ENCODE measurements around the gene UBE2D2. TPM values are rescaled to one million over a fixed set of nuclear protein-coding genes. Genes with fewer than 3 reads are reported as not detected.

Gene UBE2D2
- total and polyA plus RNA-seq, 2 of the 4 experiments (the other 2 are of a cell fraction), result 26.9 to 35.7 TPM

DNA sequence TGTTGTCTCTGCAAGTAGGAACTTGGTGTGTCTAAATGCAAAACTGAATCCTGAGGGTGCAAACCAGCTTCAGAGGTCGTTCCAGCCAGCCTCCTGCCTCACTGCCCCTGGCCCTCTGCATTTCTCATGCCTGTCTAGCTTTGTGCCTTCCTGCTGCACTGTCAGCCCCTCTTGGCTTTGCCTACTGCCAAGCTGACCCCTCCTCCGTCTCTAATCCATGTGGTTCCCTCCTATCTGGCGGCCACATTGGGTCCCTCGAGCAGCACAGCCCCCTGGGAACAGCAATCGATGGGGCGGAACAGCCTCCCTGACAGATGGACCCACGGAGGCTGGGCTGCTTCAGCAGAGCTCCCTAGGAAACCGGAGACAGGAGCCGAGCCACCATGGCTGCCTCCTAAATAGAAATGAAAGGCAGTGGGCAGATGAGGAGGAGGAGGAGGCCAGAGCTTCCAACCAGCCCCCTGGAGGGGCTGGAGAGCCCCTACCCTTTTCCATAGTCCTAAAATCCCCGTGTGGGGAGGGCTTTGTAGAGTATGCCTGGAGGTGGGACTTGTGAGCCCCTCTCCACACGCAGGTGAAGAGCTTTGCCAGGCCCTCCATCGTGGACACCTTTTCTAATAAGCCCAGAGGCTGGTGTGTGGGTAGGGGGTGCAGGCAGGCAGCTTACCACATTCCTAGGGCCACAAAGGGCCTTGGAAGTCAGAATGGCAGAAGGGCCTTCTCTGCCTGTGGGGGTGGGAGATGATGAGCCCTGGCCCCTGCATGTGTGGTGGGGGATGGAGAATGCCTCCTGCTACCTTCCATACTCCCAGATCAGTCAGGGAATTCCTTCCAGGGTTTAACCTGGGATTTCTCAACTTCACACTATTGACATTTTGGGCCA lies 77.8 kb downstream of the UBE2D2 start:
- Histone ChIP-seq H2AK5ac (ENCODE audit: low read depth, low read length) (peak overlapping the region; percentile 81; the same call in 1 of the 2 replicates), H3K9me3 (ENCODE audit: control insufficient read depth, insufficient read depth, low read length) (no peaks in the 10 kb centered on the region), H4K91ac (ENCODE audit: insufficient read depth, low read depth, low read length) (0 out of 2 replicates have a peak overlapping the region, but pooled peaks have one; percentile 88), H3K4ac (ENCODE audit: low read depth, low read length) (peak overlapping the region; percentile 86), H3K4me3 (ENCODE audit: insufficient read depth, low read depth, low read length) (no peak overlapping the region), H2BK120ac (ENCODE audit: low read depth, low read length) (peak overlapping the region; percentile 42; the same call in 1 of the 2 replicates), H4K20me1 (ENCODE audit: insufficient read depth, low read length) (peaks cover 7% of the 10 kb centered on the region; the same call in 1 of the 2 replicates), H2BK20ac (ENCODE audit: low read depth, low read length) (no peak overlapping the region; the same call in 1 of the 2 replicates), H3K27ac (ENCODE audit: insufficient read depth, low read length) (no peak overlapping the region), H2BK15ac (ENCODE audit: low read depth, low read length) (no peak overlapping the region), H2AFZ (replicated peaks; ENCODE audit: low read length, poor library complexity) (peak overlapping the region; percentile 38), H3K18ac (ENCODE audit: low read depth, low read length) (no peak overlapping the region), H3K4me1 (ENCODE audit: control insufficient read depth, insufficient read depth, low read length) (peaks cover 23% of the 10 kb centered on the region), H3K9me1 (ENCODE audit: insufficient read depth, low read length) (peaks cover 19% of the 10 kb centered on the region), H2AK9ac (replicated peaks; ENCODE audit: low read depth, low read length, poor library complexity) (peak overlapping the region; percentile 67), H3K23ac (ENCODE audit: low read depth, low read length) (0 out of 2 replicates have a peak overlapping the region, but pooled peaks have one; percentile 69), H3K14ac (replicated peaks; ENCODE audit: low read depth, low read length) (peak overlapping the region; percentile 48; the same call in 1 of the 2 replicates), H3K27me3 (ENCODE audit: control insufficient read depth, insufficient read depth, low read length) (no peaks in the 10 kb centered on the region), H2BK5ac (ENCODE audit: low read depth, low read length, poor library complexity, severe bottlenecking) (no peak overlapping the region), H3K36me3 (ENCODE audit: control insufficient read depth, insufficient read depth, low read length) (no peaks in the 10 kb centered on the region), H3K9ac (ENCODE audit: low read depth, low read length) (no peak overlapping the region), H3K56ac (ENCODE audit: extremely low read depth, insufficient read depth, low read length) (no peak overlapping the region), H4K8ac (ENCODE audit: low read depth in 2 of 2, low read length in 2 of 2) (peak overlapping the region; percentile 87; a peak in 1 of 4 replicates), H4K5ac (ENCODE audit: low read depth, low read length) (0 out of 2 replicates have a peak overlapping the region, but pooled peaks have one; percentile 10), H3K79me1 (ENCODE audit: low read depth in 1 of 2, low read length in 2 of 2) (peaks cover 4 to 36% of the 10 kb centered on the region in 2 experiments; a peak in 3 of 4 replicates), H3K4me2 (ENCODE audit: low read depth, low read length) (no peak overlapping the region)
- intact Hi-C loops (cut with micrococcal nuclease) (loop anchor here (10.0 kb wide), 1 partner anchor 206 kb away; no protein-coding TSS in a partner anchor), in situ Hi-C loops (cut with MboI; ENCODE audit: low sequenced_read_pairs) (loop anchor here (25.0 kb wide), 1 partner anchor 473 kb away; the partner anchor contains the start of gene PURA), dilution Hi-C loops (cut with HindIII; ENCODE audit: low sequenced_read_pairs, unreplicated experiment) (loop anchor here (25.0 kb wide), 1 partner anchor 123 kb away; no protein-coding TSS in a partner anchor)
- no peak for ATAC-seq (ENCODE audit: low read depth)
- ChIA-PET POLR2A (ENCODE audit: unreplicated experiment) (no interaction called here), CTCF (interaction anchor here (1.0 to 1.3 kb wide), 3 partner anchors 9 to 136 kb away, joined by 3 to 5 read pairs (median 3); partner anchors contain the start of gene CXXC5)
- DNase-seq, result no peak
- BruUV-seq (replicated peaks), result no TSS peak
- no CpG with 5 or more reads among the region's 12 CpGs for WGBS, 2 experiments (ENCODE audit: extremely low coverage in 2 of 2, insufficient read length in 1 of 2)
- TF ChIP-seq RCOR1 (IDR thresholded peaks at IDR 0.05; ENCODE audit: insufficient replicate concordance, low read length) (no peak), RFX5 (IDR thresholded peaks at IDR 0.05; ENCODE audit: low read depth, low read length) (no peak), RAD21 (IDR thresholded peaks at IDR 0.05; ENCODE audit: low read length) (no peak), MAZ (IDR thresholded peaks at IDR 0.05; ENCODE audit: borderline replicate concordance, low read depth, low read length) (no peak), MAFK (IDR thresholded peaks at IDR 0.05; ENCODE audit: low read depth, low read length) (no peak), POLR2A (IDR thresholded peaks at IDR 0.05; ENCODE audit: low read depth, low read length) (no peak), SMC3 (IDR thresholded peaks at IDR 0.05; ENCODE audit: low read depth, low read length) (no peak), BHLHE40 (IDR thresholded peaks at IDR 0.05; ENCODE audit: low read depth, low read length) (no peak), NFE2L2 (IDR thresholded peaks at IDR 0.05; ENCODE audit: low read depth, low read length) (no peak), CHD1 (IDR thresholded peaks at IDR 0.05; ENCODE audit: low read depth, low read length) (no peak)
- TF ChIP-seq, protein P1, sequence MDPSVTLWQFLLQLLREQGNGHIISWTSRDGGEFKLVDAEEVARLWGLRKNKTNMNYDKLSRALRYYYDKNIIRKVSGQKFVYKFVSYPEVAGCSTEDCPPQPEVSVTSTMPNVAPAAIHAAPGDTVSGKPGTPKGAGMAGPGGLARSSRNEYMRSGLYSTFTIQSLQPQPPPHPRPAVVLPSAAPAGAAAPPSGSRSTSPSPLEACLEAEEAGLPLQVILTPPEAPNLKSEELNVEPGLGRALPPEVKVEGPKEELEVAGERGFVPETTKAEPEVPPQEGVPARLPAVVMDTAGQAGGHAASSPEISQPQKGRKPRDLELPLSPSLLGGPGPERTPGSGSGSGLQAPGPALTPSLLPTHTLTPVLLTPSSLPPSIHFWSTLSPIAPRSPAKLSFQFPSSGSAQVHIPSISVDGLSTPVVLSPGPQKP (IDR thresholded peaks at IDR 0.05; ENCODE audit: borderline replicate concordance, low read depth, low read length), result no peak
- TF ChIP-seq, protein P2, sequence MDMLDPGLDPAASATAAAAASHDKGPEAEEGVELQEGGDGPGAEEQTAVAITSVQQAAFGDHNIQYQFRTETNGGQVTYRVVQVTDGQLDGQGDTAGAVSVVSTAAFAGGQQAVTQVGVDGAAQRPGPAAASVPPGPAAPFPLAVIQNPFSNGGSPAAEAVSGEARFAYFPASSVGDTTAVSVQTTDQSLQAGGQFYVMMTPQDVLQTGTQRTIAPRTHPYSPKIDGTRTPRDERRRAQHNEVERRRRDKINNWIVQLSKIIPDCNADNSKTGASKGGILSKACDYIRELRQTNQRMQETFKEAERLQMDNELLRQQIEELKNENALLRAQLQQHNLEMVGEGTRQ (IDR thresholded peaks at IDR 0.05; ENCODE audit: low read depth, low read length), result no peak
- TF ChIP-seq, protein P3, sequence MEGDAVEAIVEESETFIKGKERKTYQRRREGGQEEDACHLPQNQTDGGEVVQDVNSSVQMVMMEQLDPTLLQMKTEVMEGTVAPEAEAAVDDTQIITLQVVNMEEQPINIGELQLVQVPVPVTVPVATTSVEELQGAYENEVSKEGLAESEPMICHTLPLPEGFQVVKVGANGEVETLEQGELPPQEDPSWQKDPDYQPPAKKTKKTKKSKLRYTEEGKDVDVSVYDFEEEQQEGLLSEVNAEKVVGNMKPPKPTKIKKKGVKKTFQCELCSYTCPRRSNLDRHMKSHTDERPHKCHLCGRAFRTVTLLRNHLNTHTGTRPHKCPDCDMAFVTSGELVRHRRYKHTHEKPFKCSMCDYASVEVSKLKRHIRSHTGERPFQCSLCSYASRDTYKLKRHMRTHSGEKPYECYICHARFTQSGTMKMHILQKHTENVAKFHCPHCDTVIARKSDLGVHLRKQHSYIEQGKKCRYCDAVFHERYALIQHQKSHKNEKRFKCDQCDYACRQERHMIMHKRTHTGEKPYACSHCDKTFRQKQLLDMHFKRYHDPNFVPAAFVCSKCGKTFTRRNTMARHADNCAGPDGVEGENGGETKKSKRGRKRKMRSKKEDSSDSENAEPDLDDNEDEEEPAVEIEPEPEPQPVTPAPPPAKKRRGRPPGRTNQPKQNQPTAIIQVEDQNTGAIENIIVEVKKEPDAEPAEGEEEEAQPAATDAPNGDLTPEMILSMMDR (conservative IDR thresholded peaks at IDR 0.05; ENCODE audit: low read depth, low read length), result no peak
